Neural crest cell (in vitro differentiated cells): ENCODE measurements around the gene ALG12. TPM values are rescaled to one million over a fixed set of nuclear protein-coding genes. Genes with fewer than 3 reads are reported as not detected.

ENCODE experiments used
- DNase-seq: peaks from one replicate; pipeline ENCODE4 v3.0.0; 2021; ENCODE audit warnings: low read depth, mixed read lengths, low spot score
- H3K27ac Mint-ChIP-seq: one replicate; pipeline ENCODE4 v1.8.0; 2021; ENCODE audit warnings: mild to moderate bottlenecking, mixed read lengths; ENCODE audit not compliant: unreplicated experiment
- H3K27me3 Mint-ChIP-seq: 2 replicates; pipeline ENCODE4 v1.8.0; 2021; ENCODE audit warnings: low read depth, mild to moderate bottlenecking, mixed read lengths
- H3K36me3 Mint-ChIP-seq: 2 replicates; pipeline ENCODE4 v1.8.0; 2021; ENCODE audit warnings: low read depth, mild to moderate bottlenecking, mixed read lengths
- H3K4me1 Mint-ChIP-seq: 2 replicates; pipeline ENCODE4 v1.8.0; 2021; ENCODE audit warnings: mixed read lengths
- H3K4me3 Mint-ChIP-seq: one replicate; pipeline ENCODE4 v1.8.0; 2021; ENCODE audit warnings: mild to moderate bottlenecking, mixed read lengths
- H3K9me3 Mint-ChIP-seq: 2 replicates; pipeline ENCODE4 v1.8.0; 2021; ENCODE audit warnings: mixed read lengths
- total RNA-seq: library from RNA; stranded (reverse); gene quantifications from 2 replicates; pipeline ENCODE4 v1.2.1, GENCODE V29; 2021
- TF ChIP-seq, protein P1 (sequence below): fragments of 200-600 bp; sonication (generic); conservative IDR thresholded peaks from 2 replicates; pipeline ENCODE4 v1.5.0; 2021; ENCODE audit warnings: antibody characterized with exemption, mild to moderate bottlenecking

The ALG12 gene
- total RNA-seq, 1 donor from 2014 or later, result 21.2 TPM

GRCh38 chr22:49915610-49916009 lies 2.6 kb downstream of the ALG12 start:
- peaks cover 8% of the 10 kb centered on the region for H3K4me1 Mint-ChIP-seq
- H3K4me3 Mint-ChIP-seq, result peak overlapping the region; percentile 56
- no peak overlapping the region for H3K27ac Mint-ChIP-seq
- no peaks in the 10 kb centered on the region for H3K27me3 Mint-ChIP-seq
- no peak for DNase-seq
- H3K36me3 Mint-ChIP-seq, result no peaks in the 10 kb centered on the region
- TF ChIP-seq, protein P1, sequence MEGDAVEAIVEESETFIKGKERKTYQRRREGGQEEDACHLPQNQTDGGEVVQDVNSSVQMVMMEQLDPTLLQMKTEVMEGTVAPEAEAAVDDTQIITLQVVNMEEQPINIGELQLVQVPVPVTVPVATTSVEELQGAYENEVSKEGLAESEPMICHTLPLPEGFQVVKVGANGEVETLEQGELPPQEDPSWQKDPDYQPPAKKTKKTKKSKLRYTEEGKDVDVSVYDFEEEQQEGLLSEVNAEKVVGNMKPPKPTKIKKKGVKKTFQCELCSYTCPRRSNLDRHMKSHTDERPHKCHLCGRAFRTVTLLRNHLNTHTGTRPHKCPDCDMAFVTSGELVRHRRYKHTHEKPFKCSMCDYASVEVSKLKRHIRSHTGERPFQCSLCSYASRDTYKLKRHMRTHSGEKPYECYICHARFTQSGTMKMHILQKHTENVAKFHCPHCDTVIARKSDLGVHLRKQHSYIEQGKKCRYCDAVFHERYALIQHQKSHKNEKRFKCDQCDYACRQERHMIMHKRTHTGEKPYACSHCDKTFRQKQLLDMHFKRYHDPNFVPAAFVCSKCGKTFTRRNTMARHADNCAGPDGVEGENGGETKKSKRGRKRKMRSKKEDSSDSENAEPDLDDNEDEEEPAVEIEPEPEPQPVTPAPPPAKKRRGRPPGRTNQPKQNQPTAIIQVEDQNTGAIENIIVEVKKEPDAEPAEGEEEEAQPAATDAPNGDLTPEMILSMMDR, result no peak
- no peaks in the 10 kb centered on the region for H3K9me3 Mint-ChIP-seq

GRCh38 chr22:49914256-49914655 lies 4.0 kb downstream of the ALG12 start:
- Mint-ChIP-seq H3K4me3 (peak overlapping the region; percentile 25), H3K27ac (no peak overlapping the region), H3K27me3 (no peaks in the 10 kb centered on the region), H3K36me3 (no peaks in the 10 kb centered on the region), H3K9me3 (no peaks in the 10 kb centered on the region), H3K4me1 (no peaks in the 10 kb centered on the region)
- TF ChIP-seq, protein P1, result no peak
- DNase-seq, result no peak

GRCh38 chr22:49913446-49913845 lies 4.8 kb downstream of the ALG12 start:
- no peaks in the 10 kb centered on the region for H3K27me3 Mint-ChIP-seq
- DNase-seq, result no peak
- peak overlapping the region; percentile 25 for H3K4me3 Mint-ChIP-seq
- TF ChIP-seq, protein P1, result no peak
- no peaks in the 10 kb centered on the region for H3K4me1 Mint-ChIP-seq
- no peaks in the 10 kb centered on the region for H3K9me3 Mint-ChIP-seq
- peak overlapping the region; percentile 57 for H3K27ac Mint-ChIP-seq
- H3K36me3 Mint-ChIP-seq, result no peaks in the 10 kb centered on the region

GRCh38 chr22:49913026-49913425 lies 5.2 kb downstream of the ALG12 start:
- no peak for DNase-seq
- Mint-ChIP-seq H3K9me3 (no peaks in the 10 kb centered on the region), H3K27me3 (no peaks in the 10 kb centered on the region), H3K27ac (no peak overlapping the region), H3K36me3 (no peaks in the 10 kb centered on the region), H3K4me1 (no peaks in the 10 kb centered on the region), H3K4me3 (no peak overlapping the region)
- TF ChIP-seq, protein P1, result no peak

- TF ChIP-seq, protein P1, result no peak
- Mint-ChIP-seq H3K4me1 (no peaks in the 10 kb centered on the region), H3K27ac (no peak overlapping the region), H3K36me3 (no peaks in the 10 kb centered on the region), H3K27me3 (no peaks in the 10 kb centered on the region), H3K9me3 (no peaks in the 10 kb centered on the region), H3K4me3 (no peak overlapping the region)
- no peak for DNase-seq
Observed at GRCh38 chr22:49911881-49912625, 6.2 kb downstream of the ALG12 start.
